HL-60 (cell line): ENCODE results near the gene COL23A1.
A peak's percentile ranks its signal among the peaks of the same experiment; 100 is the strongest.

Experiments used
- DNase-seq, 2 experiments: peaks; one replicate each; pipeline ENCODE4 v3.0.0-alpha.2; 2010 to 2020; ENCODE audit warnings: low read depth in 1 of 2, low spot score in 1 of 2
- H3K27ac ChIP-seq: fragments of 250-450 bp; sonication (Bioruptor Pico); replicated peaks from 2 replicates; pipeline ENCODE4 v1.5.1; 2020; ENCODE audit warnings: mild to moderate bottlenecking, moderate library complexity
- H3K27me3 ChIP-seq: fragments of 250-450 bp; sonication (Bioruptor Pico); 2 replicates; pipeline ENCODE4 v1.5.1; 2021; ENCODE audit warnings: mild to moderate bottlenecking, moderate library complexity; ENCODE audit not compliant: insufficient read depth, poor library complexity, severe bottlenecking
- H3K4me3 ChIP-seq: replicated peaks from 2 replicates; pipeline ENCODE4 v1.5.1; 2011; ENCODE audit warnings: mild to moderate bottlenecking, control low read depth, low read length; ENCODE audit not compliant: insufficient read depth
- GABPA ChIP-seq: IDR thresholded peaks from 2 replicates; pipeline ENCODE4 v1.6.1; 2012; ENCODE audit warnings: low read depth
- POLR2AphosphoS5 ChIP-seq: IDR thresholded peaks from 2 replicates; pipeline ENCODE4 v1.6.1; 2012; ENCODE audit warnings: low read depth
- SPI1 ChIP-seq: IDR thresholded peaks from 2 replicates; pipeline ENCODE4 v1.6.1; 2012; ENCODE audit warnings: low read depth, mild to moderate bottlenecking, borderline replicate concordance
- TF ChIP-seq, protein P1 (sequence below): IDR thresholded peaks from 2 replicates; pipeline ENCODE4 v1.6.1; 2012; ENCODE audit warnings: low read depth; ENCODE audit not compliant: insufficient replicate concordance
- TF ChIP-seq, protein P2 (sequence below): IDR thresholded peaks from one replicate; pipeline ENCODE4 v1.5.1; 2011; ENCODE audit warnings: low read length, control low read depth, inconsistent platforms; ENCODE audit not compliant: insufficient read depth

The COL23A1 gene

DNA sequence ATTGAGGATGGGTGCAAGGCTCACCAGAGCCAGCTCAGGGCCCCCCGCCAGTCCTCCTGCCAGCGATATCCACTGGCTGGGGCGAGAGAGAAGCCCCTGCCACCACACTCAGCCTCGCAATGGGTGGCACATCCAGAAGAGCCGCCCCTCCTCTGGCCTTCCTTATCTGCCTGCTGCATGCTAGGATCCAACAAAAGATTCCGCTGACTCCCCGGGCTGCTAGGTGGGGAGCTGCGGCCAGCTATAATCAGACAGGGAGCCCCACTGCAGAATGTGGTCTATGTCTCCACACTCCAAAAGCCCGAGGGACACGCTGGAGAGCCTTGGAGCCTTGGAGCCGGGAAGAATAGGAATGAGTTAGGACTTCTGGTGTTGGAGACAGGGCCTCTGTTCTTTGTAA lies 32.8 kb downstream of the COL23A1 start:
- H3K27ac ChIP-seq, result no peak overlapping the region
- TF ChIP-seq, protein P1, sequence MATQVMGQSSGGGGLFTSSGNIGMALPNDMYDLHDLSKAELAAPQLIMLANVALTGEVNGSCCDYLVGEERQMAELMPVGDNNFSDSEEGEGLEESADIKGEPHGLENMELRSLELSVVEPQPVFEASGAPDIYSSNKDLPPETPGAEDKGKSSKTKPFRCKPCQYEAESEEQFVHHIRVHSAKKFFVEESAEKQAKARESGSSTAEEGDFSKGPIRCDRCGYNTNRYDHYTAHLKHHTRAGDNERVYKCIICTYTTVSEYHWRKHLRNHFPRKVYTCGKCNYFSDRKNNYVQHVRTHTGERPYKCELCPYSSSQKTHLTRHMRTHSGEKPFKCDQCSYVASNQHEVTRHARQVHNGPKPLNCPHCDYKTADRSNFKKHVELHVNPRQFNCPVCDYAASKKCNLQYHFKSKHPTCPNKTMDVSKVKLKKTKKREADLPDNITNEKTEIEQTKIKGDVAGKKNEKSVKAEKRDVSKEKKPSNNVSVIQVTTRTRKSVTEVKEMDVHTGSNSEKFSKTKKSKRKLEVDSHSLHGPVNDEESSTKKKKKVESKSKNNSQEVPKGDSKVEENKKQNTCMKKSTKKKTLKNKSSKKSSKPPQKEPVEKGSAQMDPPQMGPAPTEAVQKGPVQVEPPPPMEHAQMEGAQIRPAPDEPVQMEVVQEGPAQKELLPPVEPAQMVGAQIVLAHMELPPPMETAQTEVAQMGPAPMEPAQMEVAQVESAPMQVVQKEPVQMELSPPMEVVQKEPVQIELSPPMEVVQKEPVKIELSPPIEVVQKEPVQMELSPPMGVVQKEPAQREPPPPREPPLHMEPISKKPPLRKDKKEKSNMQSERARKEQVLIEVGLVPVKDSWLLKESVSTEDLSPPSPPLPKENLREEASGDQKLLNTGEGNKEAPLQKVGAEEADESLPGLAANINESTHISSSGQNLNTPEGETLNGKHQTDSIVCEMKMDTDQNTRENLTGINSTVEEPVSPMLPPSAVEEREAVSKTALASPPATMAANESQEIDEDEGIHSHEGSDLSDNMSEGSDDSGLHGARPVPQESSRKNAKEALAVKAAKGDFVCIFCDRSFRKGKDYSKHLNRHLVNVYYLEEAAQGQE, result no peak
- TF ChIP-seq GABPA (no peak), POLR2AphosphoS5 (no peak; the same call in 1 of the 2 replicates)
- H3K27me3 ChIP-seq, result no peaks in the 10 kb centered on the region
- no peak overlapping the region for H3K4me3 ChIP-seq
- no peak for DNase-seq

DNA sequence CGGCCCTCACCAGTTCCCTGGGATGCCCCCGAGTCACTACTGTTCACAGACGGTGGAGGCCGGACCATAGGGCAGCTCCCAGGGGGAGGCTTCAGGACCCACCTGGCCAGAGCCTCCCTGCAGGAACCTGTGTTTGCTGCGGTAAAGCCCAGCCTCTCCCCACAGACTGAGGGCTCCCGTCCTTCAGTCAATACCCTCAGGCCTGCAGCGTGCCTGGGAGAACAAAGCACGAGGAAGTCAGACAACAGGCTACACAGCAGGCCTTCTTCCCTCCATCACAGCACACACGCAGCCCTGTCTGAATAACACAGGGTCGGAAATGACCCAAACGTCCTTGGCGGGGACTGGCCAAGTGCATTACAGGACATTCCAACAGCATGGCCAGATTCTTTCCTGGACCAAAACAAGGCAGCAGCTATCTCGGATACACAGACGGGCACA lies 34.4 kb downstream of the COL23A1 start:
- no peak for DNase-seq
- Histone ChIP-seq H3K4me3 (no peak overlapping the region), H3K27me3 (no peaks in the 10 kb centered on the region), H3K27ac (peak overlapping the region; percentile 27)
- TF ChIP-seq GABPA (no peak), POLR2AphosphoS5 (no peak; the same call in 1 of the 2 replicates), SPI1 (no peak)
- TF ChIP-seq, protein P1, result no peak
- TF ChIP-seq, protein P2, sequence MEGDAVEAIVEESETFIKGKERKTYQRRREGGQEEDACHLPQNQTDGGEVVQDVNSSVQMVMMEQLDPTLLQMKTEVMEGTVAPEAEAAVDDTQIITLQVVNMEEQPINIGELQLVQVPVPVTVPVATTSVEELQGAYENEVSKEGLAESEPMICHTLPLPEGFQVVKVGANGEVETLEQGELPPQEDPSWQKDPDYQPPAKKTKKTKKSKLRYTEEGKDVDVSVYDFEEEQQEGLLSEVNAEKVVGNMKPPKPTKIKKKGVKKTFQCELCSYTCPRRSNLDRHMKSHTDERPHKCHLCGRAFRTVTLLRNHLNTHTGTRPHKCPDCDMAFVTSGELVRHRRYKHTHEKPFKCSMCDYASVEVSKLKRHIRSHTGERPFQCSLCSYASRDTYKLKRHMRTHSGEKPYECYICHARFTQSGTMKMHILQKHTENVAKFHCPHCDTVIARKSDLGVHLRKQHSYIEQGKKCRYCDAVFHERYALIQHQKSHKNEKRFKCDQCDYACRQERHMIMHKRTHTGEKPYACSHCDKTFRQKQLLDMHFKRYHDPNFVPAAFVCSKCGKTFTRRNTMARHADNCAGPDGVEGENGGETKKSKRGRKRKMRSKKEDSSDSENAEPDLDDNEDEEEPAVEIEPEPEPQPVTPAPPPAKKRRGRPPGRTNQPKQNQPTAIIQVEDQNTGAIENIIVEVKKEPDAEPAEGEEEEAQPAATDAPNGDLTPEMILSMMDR, result no peak

DNA sequence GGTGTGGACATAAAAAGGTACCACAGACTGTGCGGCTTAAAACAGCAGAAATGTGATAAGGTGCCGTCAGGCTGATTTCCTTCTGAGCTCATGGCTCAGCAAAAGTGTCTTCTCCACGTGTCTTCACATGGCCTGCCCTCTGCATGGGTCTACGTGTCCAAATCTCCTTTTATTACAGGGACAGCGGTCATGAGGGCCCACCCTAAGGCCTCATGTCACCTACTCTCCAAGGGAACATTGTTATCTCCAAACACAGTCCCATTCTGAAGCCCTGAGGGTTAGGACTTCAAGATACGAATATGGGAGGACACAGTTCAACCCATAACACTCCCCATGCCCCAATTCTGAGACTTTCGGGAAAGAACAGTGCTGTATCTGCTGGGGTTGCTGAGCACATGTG lies 35.2 kb downstream of the COL23A1 start:
- DNase-seq, result no peak
- H3K27ac ChIP-seq, result peak overlapping the region; percentile 27
- TF ChIP-seq, protein P1, result no peak
- TF ChIP-seq SPI1 (no peak), GABPA (no peak), POLR2AphosphoS5 (no peak)
- TF ChIP-seq, protein P2, result no peak
- no peaks in the 10 kb centered on the region for H3K27me3 ChIP-seq
- H3K4me3 ChIP-seq, result no peak overlapping the region

DNA sequence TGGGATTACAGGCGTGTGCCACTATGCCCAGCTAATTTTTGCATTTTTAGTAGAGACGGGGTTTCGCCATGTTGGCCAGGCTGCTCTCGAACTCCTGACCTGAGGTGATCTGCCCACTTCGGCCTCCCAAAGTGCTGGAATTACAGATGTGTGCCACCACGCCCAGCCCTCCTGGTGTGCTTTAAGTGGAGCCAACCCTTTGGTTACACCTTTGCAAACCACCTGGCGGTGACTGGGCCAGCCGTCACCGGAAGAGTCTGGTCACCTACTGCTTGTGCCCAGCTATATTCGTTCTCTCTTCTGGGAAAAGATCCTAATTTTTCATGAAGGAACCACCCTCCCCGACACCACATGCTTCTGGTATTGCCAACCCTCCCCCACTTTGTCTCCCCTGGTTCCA lies 35.9 kb downstream of the COL23A1 start:
- Histone ChIP-seq H3K4me3 (no peak overlapping the region), H3K27me3 (no peaks in the 10 kb centered on the region), H3K27ac (no peak overlapping the region)
- no peak for DNase-seq
- no peak for TF ChIP-seq POLR2AphosphoS5
- TF ChIP-seq, protein P2, result no peak
- TF ChIP-seq, protein P1, result no peak
- no peak for TF ChIP-seq SPI1
- TF ChIP-seq GABPA, result no peak
